ENCODE results near the gene KCTD16. TPM values are rescaled to one million over a fixed set of nuclear protein-coding genes. Genes with fewer than 3 reads are reported as not detected.

KCTD16 gene
- polyA plus RNA-seq, 1 donor (not counting 4 experiments of a cell fraction or from before 2014, with no cell fraction given) = 0.04 TPM

- DNase-seq (ENCODE audit: low read depth, low spot score) = no peak
- Histone ChIP-seq H3K79me2 (ENCODE audit: control insufficient read depth, insufficient read depth, low read length) (no peaks in the 10 kb centered on the region), H3K9me1 (ENCODE audit: control insufficient read depth, extremely low read depth, insufficient read depth, low read length) (no peaks in the 10 kb centered on the region), H3K9me3 (ENCODE audit: control insufficient read depth, low read depth, low read length) (no peaks in the 10 kb centered on the region), H3K36me3 (ENCODE audit: control insufficient read depth in 2 of 2, extremely low read depth in 1 of 2, insufficient read depth in 2 of 2, low read length in 2 of 2) (no peaks in the 10 kb centered on the region), H4K20me1 (ENCODE audit: control insufficient read depth, extremely low read depth, insufficient read depth, low read length) (no peaks in the 10 kb centered on the region), H3K27ac (ENCODE audit: control insufficient read depth, insufficient read depth, low read length) (no peak overlapping the region), H3K4me3 (ENCODE audit: control insufficient read depth in 2 of 3, extremely low read depth in 1 of 3, insufficient read depth in 2 of 3, low read depth in 1 of 3, low read length in 3 of 3) (no peak overlapping the region), H2AFZ (ENCODE audit: control insufficient read depth, low read length) (no peak overlapping the region), H3K27me3 (ENCODE audit: control insufficient read depth, extremely low read depth, insufficient read depth, low read length) (no peaks in the 10 kb centered on the region), H3K4me2 (ENCODE audit: control insufficient read depth, extremely low read depth, insufficient read depth, low read depth, low read length) (no peak overlapping the region), H3K4me1 (ENCODE audit: control insufficient read depth, extremely low read depth, insufficient read depth, low read length) (no peaks in the 10 kb centered on the region), H3K9ac (ENCODE audit: control insufficient read depth, extremely low read depth, insufficient read depth, low read length) (no peak overlapping the region)
- dilution Hi-C loops (cut with MboI; ENCODE audit: extremely low pct_ligation_motif_present, low sequenced_read_pairs) = no loop called here
- TF ChIP-seq EZH2 (IDR thresholded peaks at IDR 0.05; ENCODE audit: low read length) (no peak), CTCF (optimal IDR thresholded peaks at IDR 0.05 in 1 of 3, IDR thresholded peaks at IDR 0.05 in 1 of 3, conservative IDR thresholded peaks at IDR 0.05 in 1 of 3; ENCODE audit: extremely low read depth in 1 of 3, insufficient read depth in 2 of 3, low read length in 3 of 3) (no peak)
- FAIRE-seq = no peak
These were observed 215.6 kb downstream of the KCTD16 start for GRCh38 chr5:144386315-144386714.

- Histone ChIP-seq H3K36me3 (ENCODE audit: control insufficient read depth in 2 of 2, extremely low read depth in 1 of 2, insufficient read depth in 2 of 2, low read length in 2 of 2) (no peaks in the 10 kb centered on the region), H2AFZ (ENCODE audit: control insufficient read depth, low read length) (no peak overlapping the region), H3K9me3 (ENCODE audit: control insufficient read depth, low read depth, low read length) (no peaks in the 10 kb centered on the region), H4K20me1 (ENCODE audit: control insufficient read depth, extremely low read depth, insufficient read depth, low read length) (no peaks in the 10 kb centered on the region), H3K4me2 (ENCODE audit: control insufficient read depth, extremely low read depth, insufficient read depth, low read depth, low read length) (no peak overlapping the region), H3K9me1 (ENCODE audit: control insufficient read depth, extremely low read depth, insufficient read depth, low read length) (no peaks in the 10 kb centered on the region), H3K27ac (ENCODE audit: control insufficient read depth, insufficient read depth, low read length) (no peak overlapping the region), H3K79me2 (ENCODE audit: control insufficient read depth, insufficient read depth, low read length) (no peaks in the 10 kb centered on the region), H3K27me3 (ENCODE audit: control insufficient read depth, extremely low read depth, insufficient read depth, low read length) (no peaks in the 10 kb centered on the region), H3K4me3 (ENCODE audit: control insufficient read depth in 2 of 3, extremely low read depth in 1 of 3, insufficient read depth in 2 of 3, low read depth in 1 of 3, low read length in 3 of 3) (no peak overlapping the region), H3K4me1 (ENCODE audit: control insufficient read depth, extremely low read depth, insufficient read depth, low read length) (no peaks in the 10 kb centered on the region), H3K9ac (ENCODE audit: control insufficient read depth, extremely low read depth, insufficient read depth, low read length) (no peak overlapping the region)
- FAIRE-seq (no peak), DNase-seq (ENCODE audit: low read depth, low spot score) (no peak)
- TF ChIP-seq CTCF (optimal IDR thresholded peaks at IDR 0.05 in 1 of 3, IDR thresholded peaks at IDR 0.05 in 1 of 3, conservative IDR thresholded peaks at IDR 0.05 in 1 of 3; ENCODE audit: extremely low read depth in 1 of 3, insufficient read depth in 2 of 3, low read length in 3 of 3) = peak in 2 of 3 experiments; percentile 20 to 23
- TF ChIP-seq EZH2 (IDR thresholded peaks at IDR 0.05; ENCODE audit: low read length) = no peak
- dilution Hi-C loops (cut with MboI; ENCODE audit: extremely low pct_ligation_motif_present, low sequenced_read_pairs) = no loop called here
These were observed 219.5 kb downstream of the KCTD16 start for GRCh38 chr5:144390133-144390532.
